Measurements from ENCODE around the gene UTS2.

DNA sequence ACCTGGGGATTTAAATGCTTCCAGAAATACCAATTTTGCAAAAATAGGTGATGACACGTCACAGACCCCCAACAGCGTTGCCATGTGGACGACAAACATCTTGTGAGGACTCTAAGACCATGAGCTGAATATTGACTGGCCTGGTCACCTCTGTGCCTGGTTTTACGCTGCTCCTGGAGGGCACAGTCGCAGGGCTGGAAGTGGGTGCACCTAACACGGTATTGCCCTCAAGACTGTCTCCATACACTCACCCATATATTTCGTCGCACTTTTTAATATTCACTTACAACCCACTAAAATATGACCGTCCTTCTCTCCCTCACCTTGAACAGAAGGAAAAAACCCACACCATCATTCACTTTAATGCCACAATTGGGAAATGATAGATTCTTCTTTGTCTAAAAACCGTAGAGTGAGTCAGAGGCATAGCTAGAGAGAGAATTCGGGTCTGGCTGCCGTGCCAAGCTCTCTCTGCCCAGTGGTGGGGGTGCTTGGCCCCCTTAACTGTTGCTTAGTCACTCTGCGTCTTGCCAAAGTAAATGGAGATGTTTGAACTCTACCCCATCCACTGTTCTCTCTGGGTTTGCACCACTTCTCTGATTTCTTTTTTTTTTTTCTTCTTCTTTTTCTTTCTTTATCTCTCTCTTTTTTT, 40.8 kb upstream of the UTS2 start:
- TF ChIP-seq TAF1 (IDR thresholded peaks at IDR 0.05; ENCODE audit: low read depth) (no peak), TEAD4 (IDR thresholded peaks at IDR 0.05) (no peak), FOXM1 (IDR thresholded peaks at IDR 0.05; ENCODE audit: borderline replicate concordance, low read depth) (no peak), EP300 (IDR thresholded peaks at IDR 0.05; ENCODE audit: borderline replicate concordance) (no peak), CEBPB (IDR thresholded peaks at IDR 0.05) (no peak), CREB1 (IDR thresholded peaks at IDR 0.05; ENCODE audit: low read depth) (no peak), EGR1 (IDR thresholded peaks at IDR 0.05) (no peak), YY1 (IDR thresholded peaks at IDR 0.05; ENCODE audit: low read depth) (no peak)
- TF ChIP-seq, protein P1, sequence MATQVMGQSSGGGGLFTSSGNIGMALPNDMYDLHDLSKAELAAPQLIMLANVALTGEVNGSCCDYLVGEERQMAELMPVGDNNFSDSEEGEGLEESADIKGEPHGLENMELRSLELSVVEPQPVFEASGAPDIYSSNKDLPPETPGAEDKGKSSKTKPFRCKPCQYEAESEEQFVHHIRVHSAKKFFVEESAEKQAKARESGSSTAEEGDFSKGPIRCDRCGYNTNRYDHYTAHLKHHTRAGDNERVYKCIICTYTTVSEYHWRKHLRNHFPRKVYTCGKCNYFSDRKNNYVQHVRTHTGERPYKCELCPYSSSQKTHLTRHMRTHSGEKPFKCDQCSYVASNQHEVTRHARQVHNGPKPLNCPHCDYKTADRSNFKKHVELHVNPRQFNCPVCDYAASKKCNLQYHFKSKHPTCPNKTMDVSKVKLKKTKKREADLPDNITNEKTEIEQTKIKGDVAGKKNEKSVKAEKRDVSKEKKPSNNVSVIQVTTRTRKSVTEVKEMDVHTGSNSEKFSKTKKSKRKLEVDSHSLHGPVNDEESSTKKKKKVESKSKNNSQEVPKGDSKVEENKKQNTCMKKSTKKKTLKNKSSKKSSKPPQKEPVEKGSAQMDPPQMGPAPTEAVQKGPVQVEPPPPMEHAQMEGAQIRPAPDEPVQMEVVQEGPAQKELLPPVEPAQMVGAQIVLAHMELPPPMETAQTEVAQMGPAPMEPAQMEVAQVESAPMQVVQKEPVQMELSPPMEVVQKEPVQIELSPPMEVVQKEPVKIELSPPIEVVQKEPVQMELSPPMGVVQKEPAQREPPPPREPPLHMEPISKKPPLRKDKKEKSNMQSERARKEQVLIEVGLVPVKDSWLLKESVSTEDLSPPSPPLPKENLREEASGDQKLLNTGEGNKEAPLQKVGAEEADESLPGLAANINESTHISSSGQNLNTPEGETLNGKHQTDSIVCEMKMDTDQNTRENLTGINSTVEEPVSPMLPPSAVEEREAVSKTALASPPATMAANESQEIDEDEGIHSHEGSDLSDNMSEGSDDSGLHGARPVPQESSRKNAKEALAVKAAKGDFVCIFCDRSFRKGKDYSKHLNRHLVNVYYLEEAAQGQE (IDR thresholded peaks at IDR 0.05; ENCODE audit: low read depth), result no peak
- TF ChIP-seq, protein P2, sequence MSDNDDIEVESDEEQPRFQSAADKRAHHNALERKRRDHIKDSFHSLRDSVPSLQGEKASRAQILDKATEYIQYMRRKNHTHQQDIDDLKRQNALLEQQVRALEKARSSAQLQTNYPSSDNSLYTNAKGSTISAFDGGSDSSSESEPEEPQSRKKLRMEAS (IDR thresholded peaks at IDR 0.05), result no peak
- TF ChIP-seq, protein P3, sequence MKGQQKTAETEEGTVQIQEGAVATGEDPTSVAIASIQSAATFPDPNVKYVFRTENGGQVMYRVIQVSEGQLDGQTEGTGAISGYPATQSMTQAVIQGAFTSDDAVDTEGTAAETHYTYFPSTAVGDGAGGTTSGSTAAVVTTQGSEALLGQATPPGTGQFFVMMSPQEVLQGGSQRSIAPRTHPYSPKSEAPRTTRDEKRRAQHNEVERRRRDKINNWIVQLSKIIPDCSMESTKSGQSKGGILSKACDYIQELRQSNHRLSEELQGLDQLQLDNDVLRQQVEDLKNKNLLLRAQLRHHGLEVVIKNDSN (IDR thresholded peaks at IDR 0.05), result no peak
